ENCODE measurements around the gene PLCZ1. TPM values are rescaled to one million over a fixed set of nuclear protein-coding genes. Genes with fewer than 3 reads are reported as not detected.

PLCZ1 gene
- total RNA-seq, 4 donors from 2014 or later = not detected

DNA sequence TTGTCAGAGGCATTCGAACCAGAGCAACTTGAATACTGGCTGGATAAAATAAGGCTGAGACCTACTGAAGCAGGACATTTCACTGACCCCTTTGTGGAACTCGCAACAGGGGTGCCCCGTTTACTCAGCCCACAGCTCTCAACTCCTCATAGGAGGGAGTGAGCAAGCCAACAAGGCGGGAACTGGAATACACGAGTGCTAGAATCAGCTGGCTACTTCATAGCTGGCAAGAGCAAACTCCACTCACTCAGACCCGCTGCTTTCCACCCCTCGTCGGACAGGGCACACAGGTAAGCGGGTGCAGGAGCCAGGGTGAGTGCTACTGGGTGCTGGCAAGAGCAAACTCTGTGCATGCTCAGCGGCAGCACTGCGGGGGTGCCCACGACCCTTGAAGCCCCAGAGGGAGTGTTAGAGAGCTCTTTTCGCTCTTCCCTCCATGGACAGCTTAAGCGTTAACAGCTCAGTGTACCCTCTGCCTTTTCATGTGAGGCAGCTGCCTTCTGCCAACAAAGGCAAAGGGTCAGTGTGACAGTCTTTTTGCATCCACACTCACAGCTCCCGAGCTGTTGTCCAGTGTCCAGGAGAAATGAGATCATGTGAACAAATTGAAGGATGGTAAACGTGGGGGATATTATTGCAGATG, 15.8 kb upstream of the PLCZ1 start:
- H3K27ac ChIP-seq = no peak overlapping the region

DNA sequence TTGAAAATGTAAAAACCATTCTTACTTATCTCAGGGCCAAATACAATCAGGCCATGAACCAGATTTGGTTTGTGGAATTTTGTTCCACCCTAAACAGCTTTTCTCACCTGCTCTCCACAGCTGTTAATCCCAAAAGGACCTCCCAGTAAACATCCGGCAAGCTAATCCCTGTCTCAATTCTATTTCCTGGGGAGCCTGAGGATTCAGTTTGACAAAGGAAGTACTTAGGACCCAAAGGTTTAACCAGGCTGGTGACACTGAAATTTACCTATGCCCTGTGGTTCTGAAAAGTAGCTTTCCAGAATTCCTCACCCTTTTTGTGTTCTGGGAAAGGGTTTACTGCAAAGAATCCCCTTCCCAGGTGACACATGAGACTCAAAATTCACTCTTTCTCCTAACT, 15.1 kb upstream of the PLCZ1 start:
- no peaks in the 10 kb centered on the region for H3K4me1 ChIP-seq
- peaks cover 0 to 5% (median 0%) of the 10 kb centered on the region in 4 donors for H3K9me3 ChIP-seq
- no peak for TF ChIP-seq POLR2A (IDR thresholded peaks at IDR 0.05)
- TF ChIP-seq, protein P1, sequence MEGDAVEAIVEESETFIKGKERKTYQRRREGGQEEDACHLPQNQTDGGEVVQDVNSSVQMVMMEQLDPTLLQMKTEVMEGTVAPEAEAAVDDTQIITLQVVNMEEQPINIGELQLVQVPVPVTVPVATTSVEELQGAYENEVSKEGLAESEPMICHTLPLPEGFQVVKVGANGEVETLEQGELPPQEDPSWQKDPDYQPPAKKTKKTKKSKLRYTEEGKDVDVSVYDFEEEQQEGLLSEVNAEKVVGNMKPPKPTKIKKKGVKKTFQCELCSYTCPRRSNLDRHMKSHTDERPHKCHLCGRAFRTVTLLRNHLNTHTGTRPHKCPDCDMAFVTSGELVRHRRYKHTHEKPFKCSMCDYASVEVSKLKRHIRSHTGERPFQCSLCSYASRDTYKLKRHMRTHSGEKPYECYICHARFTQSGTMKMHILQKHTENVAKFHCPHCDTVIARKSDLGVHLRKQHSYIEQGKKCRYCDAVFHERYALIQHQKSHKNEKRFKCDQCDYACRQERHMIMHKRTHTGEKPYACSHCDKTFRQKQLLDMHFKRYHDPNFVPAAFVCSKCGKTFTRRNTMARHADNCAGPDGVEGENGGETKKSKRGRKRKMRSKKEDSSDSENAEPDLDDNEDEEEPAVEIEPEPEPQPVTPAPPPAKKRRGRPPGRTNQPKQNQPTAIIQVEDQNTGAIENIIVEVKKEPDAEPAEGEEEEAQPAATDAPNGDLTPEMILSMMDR (IDR thresholded peaks at IDR 0.05) = no peak
- H3K4me3 ChIP-seq = no peak overlapping the region
- no peaks in the 10 kb centered on the region for H3K27me3 ChIP-seq
- DNase-seq = no peak
- no peak overlapping the region for H3K27ac ChIP-seq
- no peaks in the 10 kb centered on the region for H3K36me3 ChIP-seq

More for the DNA sequence above, 15.8 kb upstream of the PLCZ1 start:
- no peak overlapping the region for H3K4me3 ChIP-seq
- no peak for DNase-seq
- H3K4me1 ChIP-seq = no peaks in the 10 kb centered on the region
- H3K27me3 ChIP-seq = no peaks in the 10 kb centered on the region
- H3K36me3 ChIP-seq = no peaks in the 10 kb centered on the region
- TF ChIP-seq, protein P1 (IDR thresholded peaks at IDR 0.05) = no peak
- no peak for TF ChIP-seq POLR2A (IDR thresholded peaks at IDR 0.05)
- peaks cover 0 to 5% (median 0%) of the 10 kb centered on the region in 4 donors for H3K9me3 ChIP-seq

DNA sequence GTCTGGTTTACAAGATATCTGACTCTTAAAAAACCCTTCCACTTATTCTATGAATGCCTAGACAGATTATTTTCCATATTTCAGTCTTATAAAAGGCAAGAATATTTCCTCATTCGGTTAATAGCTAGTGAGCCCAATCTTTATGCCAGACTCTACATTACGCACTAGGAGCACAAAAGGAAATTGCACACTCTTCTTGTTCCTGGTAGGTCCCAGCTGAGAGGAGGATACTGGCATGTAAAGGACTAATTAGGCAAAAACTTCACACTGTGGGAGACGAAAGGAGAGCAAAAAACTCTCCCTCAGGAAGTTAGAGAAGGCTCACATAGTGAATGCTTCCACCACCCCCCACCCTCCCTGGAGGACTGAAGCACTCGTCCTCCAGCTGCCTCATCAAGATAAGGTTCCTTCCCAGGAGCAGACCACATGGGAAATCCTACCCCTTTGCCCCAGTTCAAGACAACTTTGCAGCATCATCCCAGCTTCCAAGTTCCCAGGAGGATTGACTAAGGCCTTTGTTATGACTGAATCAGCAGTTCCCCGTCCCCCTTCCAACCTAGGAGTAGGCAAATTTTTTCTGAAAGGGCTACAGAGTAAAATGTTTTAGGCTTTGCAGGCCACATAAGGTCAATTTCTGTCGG, 14.6 kb upstream of the PLCZ1 start:
- no peaks in the 10 kb centered on the region for H3K36me3 ChIP-seq
- no peak overlapping the region for H3K4me3 ChIP-seq
- H3K27ac ChIP-seq = no peak overlapping the region
- H3K4me1 ChIP-seq = no peaks in the 10 kb centered on the region
- TF ChIP-seq POLR2A (IDR thresholded peaks at IDR 0.05) = no peak
- TF ChIP-seq, protein P1 (IDR thresholded peaks at IDR 0.05) = no peak
- H3K9me3 ChIP-seq = peaks cover 0 to 5% (median 0%) of the 10 kb centered on the region in 4 donors
- H3K27me3 ChIP-seq = no peaks in the 10 kb centered on the region
- no peak for DNase-seq

DNA sequence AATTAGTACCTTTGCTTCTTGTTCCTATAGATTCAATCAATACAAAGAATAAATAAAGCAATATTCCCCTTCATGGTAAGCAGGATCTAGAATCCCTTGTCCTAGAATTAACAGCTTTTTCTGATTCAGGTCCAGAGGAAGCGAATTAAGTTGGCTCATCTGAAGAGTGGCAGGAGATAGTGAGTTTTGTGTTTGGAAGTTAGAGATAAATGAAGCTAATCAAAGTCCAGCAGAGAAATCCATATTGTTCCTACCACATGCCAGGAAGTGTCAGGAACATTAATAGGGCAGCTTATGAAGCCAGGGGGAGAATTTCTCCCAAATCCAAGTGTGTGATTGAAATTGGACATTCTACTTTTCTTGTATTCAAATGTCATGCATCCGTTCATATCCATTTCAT, 14.1 kb upstream of the PLCZ1 start:
- Histone ChIP-seq H3K36me3 (no peaks in the 10 kb centered on the region), H3K9me3 (peaks cover 0 to 5% (median 0%) of the 10 kb centered on the region in 4 donors), H3K27me3 (no peaks in the 10 kb centered on the region), H3K27ac (no peak overlapping the region), H3K4me1 (no peaks in the 10 kb centered on the region), H3K4me3 (no peak overlapping the region)
- TF ChIP-seq, protein P1 (IDR thresholded peaks at IDR 0.05) = no peak
- TF ChIP-seq POLR2A (IDR thresholded peaks at IDR 0.05) = no peak
- no peak for DNase-seq

DNA sequence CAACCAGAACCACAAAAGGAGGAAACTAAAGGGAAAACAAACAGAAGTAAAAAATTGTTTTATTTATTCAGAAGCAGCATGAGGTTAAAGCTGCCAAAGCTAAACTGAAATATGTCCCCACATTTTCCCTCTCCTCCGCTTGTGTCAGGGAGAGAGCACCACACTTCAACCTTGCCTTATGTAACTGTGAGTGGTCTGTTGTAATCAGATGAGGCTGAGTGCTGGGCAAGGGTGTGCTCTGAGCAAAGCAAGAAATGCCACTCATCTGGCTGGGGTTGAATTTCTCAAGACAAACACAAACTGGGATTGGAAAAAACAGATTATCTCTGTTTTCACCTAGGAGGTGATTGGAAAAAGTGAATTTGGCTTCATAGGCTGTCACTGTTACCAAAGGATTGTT, 12.3 kb upstream of the PLCZ1 start:
- H3K36me3 ChIP-seq = no peaks in the 10 kb centered on the region
- H3K9me3 ChIP-seq = peaks cover 0 to 5% (median 0%) of the 10 kb centered on the region in 4 donors
- no peak overlapping the region for H3K4me3 ChIP-seq
- TF ChIP-seq, protein P1 (IDR thresholded peaks at IDR 0.05) = no peak
- no peak for TF ChIP-seq POLR2A (IDR thresholded peaks at IDR 0.05)
- no peaks in the 10 kb centered on the region for H3K27me3 ChIP-seq
- DNase-seq = no peak
- H3K4me1 ChIP-seq = no peaks in the 10 kb centered on the region
- no peak overlapping the region for H3K27ac ChIP-seq

All from Peyer's patch (tissue), 4 donors.